Measurements from ENCODE around the gene KIF6.

DNA sequence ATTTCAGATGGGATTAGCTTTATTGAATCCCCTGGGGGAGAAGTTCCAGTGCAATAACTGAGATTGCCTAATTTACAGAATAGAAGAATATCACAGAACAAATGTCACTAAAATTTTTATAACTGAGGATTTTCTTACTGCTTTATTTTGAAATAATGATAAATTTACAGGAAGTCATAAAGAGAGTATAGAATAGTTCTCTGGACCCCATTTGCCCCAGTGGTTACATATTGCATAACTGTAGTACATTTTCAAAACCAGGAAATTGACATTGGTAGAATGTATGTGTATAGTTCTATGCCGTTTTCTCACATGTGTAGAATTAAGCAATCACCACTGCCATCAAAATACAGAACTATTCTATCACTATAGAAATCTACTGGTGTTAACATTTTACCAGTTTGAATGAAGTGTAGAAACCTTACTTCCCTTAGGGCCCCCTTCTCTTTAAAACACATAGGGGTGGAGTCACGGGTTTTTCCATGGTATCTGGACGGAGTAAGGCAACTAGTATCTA, 18.3 kb downstream of the KIF6 start:
- TF ChIP-seq, protein P1, sequence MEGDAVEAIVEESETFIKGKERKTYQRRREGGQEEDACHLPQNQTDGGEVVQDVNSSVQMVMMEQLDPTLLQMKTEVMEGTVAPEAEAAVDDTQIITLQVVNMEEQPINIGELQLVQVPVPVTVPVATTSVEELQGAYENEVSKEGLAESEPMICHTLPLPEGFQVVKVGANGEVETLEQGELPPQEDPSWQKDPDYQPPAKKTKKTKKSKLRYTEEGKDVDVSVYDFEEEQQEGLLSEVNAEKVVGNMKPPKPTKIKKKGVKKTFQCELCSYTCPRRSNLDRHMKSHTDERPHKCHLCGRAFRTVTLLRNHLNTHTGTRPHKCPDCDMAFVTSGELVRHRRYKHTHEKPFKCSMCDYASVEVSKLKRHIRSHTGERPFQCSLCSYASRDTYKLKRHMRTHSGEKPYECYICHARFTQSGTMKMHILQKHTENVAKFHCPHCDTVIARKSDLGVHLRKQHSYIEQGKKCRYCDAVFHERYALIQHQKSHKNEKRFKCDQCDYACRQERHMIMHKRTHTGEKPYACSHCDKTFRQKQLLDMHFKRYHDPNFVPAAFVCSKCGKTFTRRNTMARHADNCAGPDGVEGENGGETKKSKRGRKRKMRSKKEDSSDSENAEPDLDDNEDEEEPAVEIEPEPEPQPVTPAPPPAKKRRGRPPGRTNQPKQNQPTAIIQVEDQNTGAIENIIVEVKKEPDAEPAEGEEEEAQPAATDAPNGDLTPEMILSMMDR (IDR thresholded peaks at IDR 0.05; ENCODE audit: insufficient read depth, low read length, poor library complexity, severe bottlenecking) = no peak
- TF ChIP-seq EZH2phosphoT487 (conservative IDR thresholded peaks at IDR 0.05; ENCODE audit: low read length) = no peak
